SK-N-SH (cell line): ENCODE measurements around the gene SLC17A9. TPM values are rescaled to one million over a fixed set of nuclear protein-coding genes. Genes with fewer than 3 reads are reported as not detected.

Experiments
- CTCF ChIA-PET: fragments of 300-600, 350-600 bp; formaldehyde crosslinking; extraction: SDS; loops from one replicate; lab custom pipeline; 2021; lab: Yijun Ruan, JAX
- POLR2A ChIA-PET: fragments of 350-600 bp; sonication (Branson Sonifier 250); formaldehyde crosslinking; extraction: SDS; loops from one replicate; lab custom pipeline; 2020; ENCODE audit warnings: antibody characterized with exemption, inconsistent platforms; lab: Yijun Ruan, JAX
- DNase-seq: peaks from one replicate; pipeline ENCODE4 v3.0.0; 2012
- H2AFZ ChIP-seq: fragments of 200-600 bp; sonication (generic); 2 replicates; pipeline ENCODE4 v1.8.1; 2016; ENCODE audit warnings: antibody characterized with exemption, mild to moderate bottlenecking, low read depth
- H3F3A ChIP-seq: fragments of 200-600 bp; sonication (generic); replicated peaks from 2 replicates; pipeline ENCODE3; 2016; ENCODE audit warnings: antibody characterized with exemption, mild to moderate bottlenecking; ENCODE audit not compliant: insufficient read depth
- H3K27ac ChIP-seq, 2 experiments: fragments of 200-500 bp in 1 of 2; fragments of 200-600 bp in 1 of 2; sonication (Bioruptor generic) in 1 of 2; sonication (generic), shearing (Covaris generic) in 1 of 2; 2 replicates each; pipeline versions ENCODE4 v1.5.1 to v1.6.1; 2014 to 2016; ENCODE audit warnings: low read depth in 2 of 2, inconsistent platforms in 1 of 2, low read length in 1 of 2, mild to moderate bottlenecking in 1 of 2, mixed read lengths in 1 of 2
- H3K27me3 ChIP-seq: fragments of 200-600 bp; sonication (generic), shearing (Covaris generic); 2 replicates; pipeline ENCODE4 v1.6.1; 2016; ENCODE audit warnings: mixed run types; ENCODE audit not compliant: insufficient read depth
- H3K36me3 ChIP-seq, 2 experiments: fragments of 200-500 bp in 1 of 2; fragments of 200-600 bp in 1 of 2; sonication (Bioruptor generic) in 1 of 2; sonication (generic) in 1 of 2; replicated peaks in 1 of 2; 2 replicates each; pipeline versions ENCODE3 to v1.5.1; 2014 to 2016; ENCODE audit warnings: low read length in 1 of 2, mild to moderate bottlenecking in 1 of 2; ENCODE audit not compliant: insufficient read depth in 2 of 2, control insufficient read depth in 1 of 2
- H3K4me1 ChIP-seq, 2 experiments: fragments of 200-500 bp in 1 of 2; fragments of 200-600 bp in 1 of 2; sonication (Bioruptor generic) in 1 of 2; sonication (generic), shearing (Covaris generic) in 1 of 2; 2 replicates each; pipeline versions ENCODE4 v1.5.1 to v1.6.1; 2014 to 2016; ENCODE audit warnings: low read depth in 1 of 2, low read length in 1 of 2, mixed run types in 1 of 2; ENCODE audit not compliant: insufficient read depth in 2 of 2, control insufficient read depth in 1 of 2
- H3K4me2 ChIP-seq: fragments of 200-600 bp; sonication (generic), shearing (Covaris generic); 2 replicates; pipeline ENCODE4 v1.6.1; 2017; ENCODE audit warnings: mixed run types
- H3K4me3 ChIP-seq, 2 experiments: fragments of 200-500 bp in 1 of 2; fragments of 200-600 bp in 1 of 2; sonication (Bioruptor generic) in 1 of 2; sonication (generic), shearing (Covaris generic) in 1 of 2; 2 replicates each; pipeline versions ENCODE4 v1.5.1 to v1.8.1; 2014 to 2016; ENCODE audit warnings: low read depth in 2 of 2, inconsistent platforms in 1 of 2, low read length in 1 of 2, mild to moderate bottlenecking in 1 of 2, mixed read lengths in 1 of 2, moderate library complexity in 1 of 2
- H3K79me2 ChIP-seq: fragments of 200-600 bp; sonication (generic); 2 replicates; pipeline ENCODE4 v1.8.1; 2017; ENCODE audit warnings: mild to moderate bottlenecking; ENCODE audit not compliant: insufficient read depth
- H3K9ac ChIP-seq: fragments of 200-600 bp; sonication (generic); 2 replicates; pipeline ENCODE4 v1.6.1; 2017; ENCODE audit warnings: mixed run types
- H3K9me2 ChIP-seq: fragments of 200-600 bp; sonication (generic); 2 replicates; pipeline ENCODE4 v1.6.1; 2017; ENCODE audit warnings: mixed run types
- H3K9me3 ChIP-seq: fragments of 200-600 bp; sonication (generic); 2 replicates; pipeline ENCODE4 v1.6.1; 2017; ENCODE audit warnings: mixed run types, mild to moderate bottlenecking, moderate library complexity
- H4K20me1 ChIP-seq: fragments of 200-600 bp; sonication (generic); 2 replicates; pipeline ENCODE4 v1.6.1; 2017; ENCODE audit warnings: mild to moderate bottlenecking, mixed run types; ENCODE audit not compliant: insufficient read depth
- ELF1 ChIP-seq: IDR thresholded peaks from 2 replicates; pipeline ENCODE4 v1.4.0; 2012
- FOXJ3 ChIP-seq: sonication (generic); formaldehyde crosslinking; IDR thresholded peaks from 2 replicates; pipeline ENCODE4 v1.5.1; 2020; ENCODE audit warnings: mild to moderate bottlenecking, missing genetic modification reagents
- MEF2A ChIP-seq: IDR thresholded peaks from 2 replicates; pipeline ENCODE4 v1.4.0; 2012; ENCODE audit warnings: low read depth, borderline replicate concordance
- POLR2AphosphoS5 ChIP-seq: IDR thresholded peaks from 2 replicates; pipeline ENCODE4 v1.6.1; 2012; ENCODE audit warnings: low read depth, low read length
- RFX5 ChIP-seq: IDR thresholded peaks from 2 replicates; pipeline ENCODE4 v1.6.1; 2012; ENCODE audit warnings: mild to moderate bottlenecking, improper control_type of control experiment, low read length
- SMC3 ChIP-seq: IDR thresholded peaks from 2 replicates; pipeline ENCODE4 v1.6.1; 2012; ENCODE audit warnings: low read depth, low read length, improper control_type of control experiment
- WGBS: methylation state at CpG from one replicate; pipeline ENCODE4 v1.1.6; 2017; ENCODE audit warnings: low lambda C conversion rate; 5-methylcytosine and 5-hydroxymethylcytosine counted together
- polyA plus RNA-seq, 3 experiments: library from polyadenylated mRNA; depleted of rRNA; stranded (reverse); fragments of >200 nt; gene quantifications; 2 replicates each; pipeline ENCODE4 v1.2.3, GENCODE V29; 2012
- TF ChIP-seq, protein P1 (sequence below): fragments of 200-600 bp; sonication (generic); IDR thresholded peaks from 2 replicates; pipeline ENCODE4 v1.6.1; 2017; ENCODE audit warnings: antibody characterized with exemption, mild to moderate bottlenecking, moderate library complexity
- TF ChIP-seq, protein P2 (sequence below): IDR thresholded peaks from 2 replicates; pipeline ENCODE4 v1.4.0; 2012; ENCODE audit warnings: low read depth, borderline replicate concordance

SLC17A9 gene
- polyA plus RNA-seq, 1 of the 3 experiments (the other 2 are of a cell fraction): not detected

DNA sequence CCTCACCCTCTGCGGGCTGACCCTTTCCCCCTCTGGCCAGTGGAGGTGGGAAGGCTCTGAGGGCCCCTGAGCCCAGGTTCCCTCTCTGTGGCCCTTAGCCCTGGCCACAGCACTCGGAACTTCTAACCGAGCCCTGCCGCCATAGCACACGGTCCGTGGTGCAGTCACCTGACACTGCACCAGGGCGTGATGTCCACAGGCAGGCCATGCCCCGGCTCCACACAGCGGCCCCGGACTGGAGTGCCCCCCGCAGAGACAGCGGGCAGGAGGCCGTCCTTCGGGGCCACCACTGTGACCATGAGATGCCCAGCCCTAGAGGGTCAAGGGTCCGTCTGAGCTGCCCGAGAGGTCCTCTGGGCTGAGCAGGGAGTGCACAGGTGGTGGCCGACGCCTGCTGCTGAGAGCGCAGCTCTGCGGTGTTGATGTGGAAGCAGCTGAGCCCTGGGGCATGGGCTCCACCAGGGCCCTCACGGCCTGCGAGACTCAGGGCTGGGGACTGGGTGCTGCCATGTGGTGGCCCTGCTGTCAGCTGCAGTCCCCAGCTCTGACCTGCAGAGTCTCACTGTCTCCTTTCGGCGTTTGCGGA lies 65.4 kb downstream of the SLC17A9 start:
- H3K27me3 ChIP-seq: peaks cover 89% of the 10 kb centered on the region
- no peaks in the 10 kb centered on the region for H3K9me2 ChIP-seq
- no peaks in the 10 kb centered on the region; a peak in 1 of 4 replicates for H3K4me1 ChIP-seq
- ChIA-PET CTCF (interaction anchor here (0.6 to 5.7 kb wide), 2 partner anchors 9 to 398 kb away, joined by 3 to 28 read pairs; no protein-coding TSS in a partner anchor), POLR2A (no interaction called here)
- no peaks in the 10 kb centered on the region for H3K36me3 ChIP-seq
- H3K27ac ChIP-seq: no peak overlapping the region
- DNase-seq: peak; percentile 69
- peaks cover 7% of the 10 kb centered on the region; the same call in 1 of the 2 replicates for H3K9me3 ChIP-seq
- H3F3A ChIP-seq: no peaks in the 10 kb centered on the region
- no peaks in the 10 kb centered on the region for H4K20me1 ChIP-seq
- H2AFZ ChIP-seq: no peak overlapping the region
- 11% methylated on average over 5 of the region's 25 CpGs for WGBS
- no peaks in the 10 kb centered on the region for H3K79me2 ChIP-seq
- H3K4me2 ChIP-seq: no peak overlapping the region
- no peak overlapping the region for H3K4me3 ChIP-seq
- TF ChIP-seq RFX5: no peak
- TF ChIP-seq POLR2AphosphoS5: no peak
- TF ChIP-seq ELF1: no peak
- TF ChIP-seq, protein P1, sequence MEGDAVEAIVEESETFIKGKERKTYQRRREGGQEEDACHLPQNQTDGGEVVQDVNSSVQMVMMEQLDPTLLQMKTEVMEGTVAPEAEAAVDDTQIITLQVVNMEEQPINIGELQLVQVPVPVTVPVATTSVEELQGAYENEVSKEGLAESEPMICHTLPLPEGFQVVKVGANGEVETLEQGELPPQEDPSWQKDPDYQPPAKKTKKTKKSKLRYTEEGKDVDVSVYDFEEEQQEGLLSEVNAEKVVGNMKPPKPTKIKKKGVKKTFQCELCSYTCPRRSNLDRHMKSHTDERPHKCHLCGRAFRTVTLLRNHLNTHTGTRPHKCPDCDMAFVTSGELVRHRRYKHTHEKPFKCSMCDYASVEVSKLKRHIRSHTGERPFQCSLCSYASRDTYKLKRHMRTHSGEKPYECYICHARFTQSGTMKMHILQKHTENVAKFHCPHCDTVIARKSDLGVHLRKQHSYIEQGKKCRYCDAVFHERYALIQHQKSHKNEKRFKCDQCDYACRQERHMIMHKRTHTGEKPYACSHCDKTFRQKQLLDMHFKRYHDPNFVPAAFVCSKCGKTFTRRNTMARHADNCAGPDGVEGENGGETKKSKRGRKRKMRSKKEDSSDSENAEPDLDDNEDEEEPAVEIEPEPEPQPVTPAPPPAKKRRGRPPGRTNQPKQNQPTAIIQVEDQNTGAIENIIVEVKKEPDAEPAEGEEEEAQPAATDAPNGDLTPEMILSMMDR: no peak
- no peak for TF ChIP-seq MEF2A
- TF ChIP-seq, protein P2, sequence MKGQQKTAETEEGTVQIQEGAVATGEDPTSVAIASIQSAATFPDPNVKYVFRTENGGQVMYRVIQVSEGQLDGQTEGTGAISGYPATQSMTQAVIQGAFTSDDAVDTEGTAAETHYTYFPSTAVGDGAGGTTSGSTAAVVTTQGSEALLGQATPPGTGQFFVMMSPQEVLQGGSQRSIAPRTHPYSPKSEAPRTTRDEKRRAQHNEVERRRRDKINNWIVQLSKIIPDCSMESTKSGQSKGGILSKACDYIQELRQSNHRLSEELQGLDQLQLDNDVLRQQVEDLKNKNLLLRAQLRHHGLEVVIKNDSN: no peak
- TF ChIP-seq SMC3: no peak
- no peak for TF ChIP-seq FOXJ3 (CRISPR knock-in tag)
- no peak overlapping the region for H3K9ac ChIP-seq

Other genes starting within 250 kb of the SLC17A9 start
- gene NTSR1, start 243.9 kb upstream of the SLC17A9 start, polyA plus RNA-seq (2012; rRNA removed): 3.1 and 8.2 TPM in 2 replicates
- 20.0 and 22.0 TPM in 2 replicates for gene MRGBP, start 156.2 kb upstream of the SLC17A9 start, polyA plus RNA-seq (2012; rRNA removed)
- gene OGFR, start 147.9 kb upstream of the SLC17A9 start, polyA plus RNA-seq (2012; rRNA removed): 52.9 and 60.8 TPM in 2 replicates
- gene COL9A3, start 135.7 kb upstream of the SLC17A9 start, polyA plus RNA-seq (2012; rRNA removed): 1.3 and 2.5 TPM in 2 replicates
- 10.1 and 11.2 TPM in 2 replicates for gene TCFL5, start 90.9 kb upstream of the SLC17A9 start, polyA plus RNA-seq (2012; rRNA removed)
- gene DIDO1, start 26.2 kb upstream of the SLC17A9 start, polyA plus RNA-seq (2012; rRNA removed): 14.7 and 15.6 TPM in 2 replicates
- gene GID8, start 14.6 kb upstream of the SLC17A9 start, polyA plus RNA-seq (2012; rRNA removed): 18.1 and 18.7 TPM in 2 replicates
- not detected in 2 replicates for gene BHLHE23, start 54.3 kb downstream of the SLC17A9 start, polyA plus RNA-seq (2012; rRNA removed)